Astrocyte of the cerebellum (primary cell): ENCODE data around the gene CALHM2.

ENCODE experiments used
- DNase-seq: peaks from one replicate; pipeline ENCODE4 v3.0.0-alpha.2; 2011; ENCODE audit warnings: low read depth
- H3K4me3 ChIP-seq: 2 replicates; pipeline ENCODE4 v1.5.1; 2011; ENCODE audit warnings: mild to moderate bottlenecking, low read depth, low read length, moderate library complexity
- in situ Hi-C: cut with HindIII; loops from 2 replicates; pipeline ENCODE4 v1.10.0; 2017; ENCODE audit warnings: low sequenced_read_pairs
- TF ChIP-seq, protein P1 (sequence below): IDR thresholded peaks from 2 replicates; pipeline ENCODE4 v1.5.1; 2012; ENCODE audit warnings: low read length, low read depth, moderate library complexity, mild to moderate bottlenecking; ENCODE audit errors: missing control alignments

The CALHM2 gene

DNA sequence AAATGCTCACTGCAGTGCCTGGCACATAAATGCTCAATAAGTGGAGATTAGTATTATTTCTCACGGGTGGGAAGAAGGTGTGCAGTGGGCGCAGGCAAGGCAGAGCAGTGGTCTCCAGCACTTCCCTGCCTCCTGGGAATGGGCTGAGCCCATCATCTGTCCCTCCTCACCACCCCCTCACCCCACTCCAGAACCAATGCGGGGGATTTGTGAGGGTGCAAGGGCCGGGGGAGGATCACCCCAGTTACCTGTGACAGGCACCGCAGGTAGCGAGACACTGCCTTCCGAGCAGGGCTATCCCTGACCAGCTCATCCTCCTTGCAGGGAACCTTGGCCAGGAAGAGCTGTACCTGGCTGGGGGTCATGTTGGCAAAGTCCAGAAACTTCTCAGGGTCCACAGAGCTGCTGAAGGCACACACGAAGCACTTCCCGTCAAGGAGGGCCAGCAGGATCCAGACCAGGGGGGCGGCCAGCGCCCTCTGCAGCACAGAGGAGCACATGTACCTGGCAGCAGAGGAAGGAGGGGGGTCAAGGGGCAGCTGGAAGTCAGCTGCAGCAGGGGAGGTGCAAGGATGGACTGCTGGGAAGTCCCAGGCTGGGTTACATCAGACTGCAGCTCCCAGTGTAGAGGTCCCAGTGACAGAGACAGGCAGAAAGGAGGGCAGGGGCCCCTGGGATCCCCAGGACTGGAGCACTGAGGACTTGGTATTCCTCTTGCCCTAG is 24.0 kb upstream of the CALHM2 start:
- TF ChIP-seq, protein P1, sequence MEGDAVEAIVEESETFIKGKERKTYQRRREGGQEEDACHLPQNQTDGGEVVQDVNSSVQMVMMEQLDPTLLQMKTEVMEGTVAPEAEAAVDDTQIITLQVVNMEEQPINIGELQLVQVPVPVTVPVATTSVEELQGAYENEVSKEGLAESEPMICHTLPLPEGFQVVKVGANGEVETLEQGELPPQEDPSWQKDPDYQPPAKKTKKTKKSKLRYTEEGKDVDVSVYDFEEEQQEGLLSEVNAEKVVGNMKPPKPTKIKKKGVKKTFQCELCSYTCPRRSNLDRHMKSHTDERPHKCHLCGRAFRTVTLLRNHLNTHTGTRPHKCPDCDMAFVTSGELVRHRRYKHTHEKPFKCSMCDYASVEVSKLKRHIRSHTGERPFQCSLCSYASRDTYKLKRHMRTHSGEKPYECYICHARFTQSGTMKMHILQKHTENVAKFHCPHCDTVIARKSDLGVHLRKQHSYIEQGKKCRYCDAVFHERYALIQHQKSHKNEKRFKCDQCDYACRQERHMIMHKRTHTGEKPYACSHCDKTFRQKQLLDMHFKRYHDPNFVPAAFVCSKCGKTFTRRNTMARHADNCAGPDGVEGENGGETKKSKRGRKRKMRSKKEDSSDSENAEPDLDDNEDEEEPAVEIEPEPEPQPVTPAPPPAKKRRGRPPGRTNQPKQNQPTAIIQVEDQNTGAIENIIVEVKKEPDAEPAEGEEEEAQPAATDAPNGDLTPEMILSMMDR: no peak
- DNase-seq: no peak
- no peak overlapping the region for H3K4me3 ChIP-seq
- in situ Hi-C loops: loop anchor here (10.0 kb wide), 1 partner anchor 61 kb away; no protein-coding TSS in a partner anchor

DNA sequence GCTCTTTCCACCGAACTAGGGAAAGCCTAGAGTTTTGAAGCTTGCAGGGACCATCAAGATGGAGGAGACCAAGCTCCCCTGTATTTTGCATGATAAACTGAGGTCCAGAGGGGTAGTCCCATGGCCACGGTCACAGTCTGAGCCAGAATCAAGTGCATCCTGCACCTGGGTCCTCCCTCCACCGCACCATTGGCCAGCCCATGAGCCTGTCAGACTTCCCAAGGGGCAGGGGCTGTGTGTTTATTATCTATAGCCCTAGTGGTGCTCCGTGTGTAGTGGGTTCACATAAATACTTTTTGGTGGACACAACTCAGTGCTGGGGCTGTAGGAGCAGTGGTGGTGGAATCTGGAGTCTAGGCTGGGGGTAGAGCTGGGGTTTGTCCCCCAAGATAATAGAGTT is 23.3 kb upstream of the CALHM2 start:
- in situ Hi-C loops: loop anchor here (10.0 kb wide), 1 partner anchor 61 kb away; no protein-coding TSS in a partner anchor
- TF ChIP-seq, protein P1: no peak
- no peak overlapping the region for H3K4me3 ChIP-seq
- DNase-seq: no peak

DNA sequence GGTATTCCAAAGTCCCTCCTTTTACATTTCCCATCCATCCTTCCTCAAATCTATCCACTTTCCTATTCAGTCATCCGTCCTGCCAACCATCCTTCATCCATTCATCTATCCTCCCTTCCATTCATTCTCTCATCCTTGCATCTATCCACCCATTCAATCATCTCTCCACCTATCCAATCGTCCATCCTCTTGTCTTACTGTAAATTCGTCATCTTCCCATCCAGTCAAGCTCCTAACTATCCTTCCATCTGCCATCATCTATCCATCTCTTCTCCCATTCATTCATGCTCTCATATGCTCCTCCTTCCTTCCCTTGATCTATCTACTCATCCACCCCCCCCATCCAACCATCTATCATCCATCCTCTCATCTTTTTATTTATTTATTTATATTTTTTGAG is 21.9 kb upstream of the CALHM2 start:
- DNase-seq: no peak
- in situ Hi-C loops: loop anchor here (10.0 kb wide), 1 partner anchor 59 kb away; no protein-coding TSS in a partner anchor
- no peak overlapping the region for H3K4me3 ChIP-seq
- TF ChIP-seq, protein P1: no peak

DNA sequence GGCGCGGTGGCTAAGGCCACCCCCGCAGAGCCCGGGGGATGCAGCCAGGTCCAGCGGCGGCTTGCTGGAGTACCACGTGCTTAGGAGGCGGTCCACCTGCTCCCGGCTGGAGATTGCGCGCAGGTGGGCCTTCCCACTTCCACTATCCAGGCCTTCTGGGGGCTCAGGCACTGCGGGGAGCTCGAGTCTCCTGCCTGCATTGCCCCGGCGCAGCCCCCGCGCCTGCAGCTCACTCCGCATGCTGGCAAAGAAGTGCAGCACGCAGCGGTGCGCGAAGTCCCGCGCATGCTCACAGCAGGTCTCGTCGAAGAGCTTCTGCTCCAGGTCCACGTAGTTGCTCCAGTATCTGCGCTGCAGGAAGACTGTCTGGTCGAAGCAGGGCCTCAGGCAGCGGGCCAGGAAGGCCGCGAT is 21.1 kb upstream of the CALHM2 start:
- no peak overlapping the region for H3K4me3 ChIP-seq
- in situ Hi-C loops: loop anchor here (10.0 kb wide), 1 partner anchor 58 kb away; no protein-coding TSS in a partner anchor
- TF ChIP-seq, protein P1: no peak
- no peak for DNase-seq

DNA sequence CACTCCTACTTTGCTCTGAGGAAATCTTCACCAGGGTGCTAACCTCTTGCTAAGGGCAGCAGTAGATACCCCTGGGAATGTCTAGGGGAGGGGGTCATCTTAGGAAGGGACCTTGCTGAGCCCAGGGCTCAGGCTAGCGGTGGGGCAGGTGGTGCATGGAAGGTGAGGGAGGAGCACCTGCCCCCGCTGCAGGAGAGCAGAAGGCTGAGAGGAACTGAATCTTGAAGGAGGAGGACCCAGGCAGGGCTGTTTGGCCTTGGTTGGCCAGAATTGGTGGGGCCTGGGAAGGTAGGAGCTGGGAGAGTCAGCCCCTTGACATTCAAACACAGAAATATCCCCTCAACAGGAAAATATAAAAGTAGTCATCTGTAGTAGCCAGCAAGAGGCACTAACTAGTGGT is 19.8 kb upstream of the CALHM2 start:
- in situ Hi-C loops: loop anchor here (10.0 kb wide), 1 partner anchor 57 kb away; no protein-coding TSS in a partner anchor
- H3K4me3 ChIP-seq: no peak overlapping the region
- TF ChIP-seq, protein P1: no peak
- no peak for DNase-seq

DNA sequence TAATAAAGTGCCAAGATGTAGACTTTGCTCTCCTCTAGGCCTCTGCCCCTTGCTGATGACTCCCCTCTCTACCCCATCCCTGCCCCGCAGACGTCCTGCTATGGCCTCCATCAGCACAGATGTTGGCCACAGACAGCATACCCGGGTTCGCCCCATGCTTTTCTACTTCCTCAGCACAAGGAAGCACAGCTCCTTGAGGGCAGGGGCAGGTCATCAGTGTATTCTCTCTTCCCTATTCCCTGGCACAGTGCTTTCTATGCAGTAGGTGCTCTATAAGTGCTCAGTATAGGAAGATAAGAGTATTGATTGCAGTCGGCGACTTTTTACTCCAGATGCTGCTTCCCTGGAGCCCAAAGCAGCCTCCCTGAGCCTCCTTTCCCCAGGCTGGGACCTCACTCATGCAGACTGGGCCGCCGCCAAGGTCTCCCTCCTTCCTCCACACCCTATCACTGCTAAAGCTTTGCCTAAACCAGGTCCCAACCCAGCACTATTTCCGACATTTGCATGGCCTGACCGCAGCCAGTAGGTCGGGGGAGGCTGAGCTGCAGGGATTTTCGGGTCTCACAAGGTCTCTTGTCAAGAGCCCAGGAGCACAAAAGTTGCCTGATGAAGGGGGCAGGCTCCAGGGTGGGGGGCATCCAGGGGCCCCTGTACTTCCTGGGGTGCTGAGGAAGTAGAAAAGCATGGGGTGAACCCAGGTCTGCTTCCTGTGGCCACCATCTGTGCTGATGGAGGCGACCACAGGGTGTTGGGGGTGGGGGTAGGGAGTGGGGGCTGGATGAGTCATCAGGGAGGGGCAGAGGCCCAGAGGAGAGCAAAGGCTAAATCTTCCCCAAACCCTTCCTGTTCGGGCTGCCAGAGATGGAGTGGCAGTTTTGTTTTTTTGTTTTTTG is 18.8 kb upstream of the CALHM2 start:
- in situ Hi-C loops: loop anchor here (10.0 kb wide), 1 partner anchor 56 kb away; no protein-coding TSS in a partner anchor

More for the DNA sequence above, 18.8 kb upstream of the CALHM2 start:
- TF ChIP-seq, protein P1: no peak
- no peak for DNase-seq
- H3K4me3 ChIP-seq: no peak overlapping the region
